ENCODE measurements around the gene TMEM119.

- TF ChIP-seq, protein P1, sequence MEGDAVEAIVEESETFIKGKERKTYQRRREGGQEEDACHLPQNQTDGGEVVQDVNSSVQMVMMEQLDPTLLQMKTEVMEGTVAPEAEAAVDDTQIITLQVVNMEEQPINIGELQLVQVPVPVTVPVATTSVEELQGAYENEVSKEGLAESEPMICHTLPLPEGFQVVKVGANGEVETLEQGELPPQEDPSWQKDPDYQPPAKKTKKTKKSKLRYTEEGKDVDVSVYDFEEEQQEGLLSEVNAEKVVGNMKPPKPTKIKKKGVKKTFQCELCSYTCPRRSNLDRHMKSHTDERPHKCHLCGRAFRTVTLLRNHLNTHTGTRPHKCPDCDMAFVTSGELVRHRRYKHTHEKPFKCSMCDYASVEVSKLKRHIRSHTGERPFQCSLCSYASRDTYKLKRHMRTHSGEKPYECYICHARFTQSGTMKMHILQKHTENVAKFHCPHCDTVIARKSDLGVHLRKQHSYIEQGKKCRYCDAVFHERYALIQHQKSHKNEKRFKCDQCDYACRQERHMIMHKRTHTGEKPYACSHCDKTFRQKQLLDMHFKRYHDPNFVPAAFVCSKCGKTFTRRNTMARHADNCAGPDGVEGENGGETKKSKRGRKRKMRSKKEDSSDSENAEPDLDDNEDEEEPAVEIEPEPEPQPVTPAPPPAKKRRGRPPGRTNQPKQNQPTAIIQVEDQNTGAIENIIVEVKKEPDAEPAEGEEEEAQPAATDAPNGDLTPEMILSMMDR (conservative IDR thresholded peaks at IDR 0.05; ENCODE audit: low read depth, low read length): no peak
- no peak for TF ChIP-seq EZH2 (IDR thresholded peaks at IDR 0.05; ENCODE audit: borderline replicate concordance, low read depth, low read length, poor library complexity, severe bottlenecking)
Measured at GRCh38 chr12:108595711-108596647, 1.9 kb downstream of the TMEM119 start.
